ENCODE measurements around the gene HAGH. TPM values are rescaled to one million over a fixed set of nuclear protein-coding genes. Genes with fewer than 3 reads are reported as not detected.

The HAGH gene
- total and polyA plus RNA-seq, 10 of the 15 experiments (the other 5 are each of a cell fraction or from before 2014, with no cell fraction given): 2.0 to 50.1 (median 22.4) TPM

- POLR2A ChIA-PET: no interaction called here
- Histone ChIP-seq H2AFZ (ENCODE audit: control insufficient read depth, low read depth, low read length) (no peak overlapping the region), H3K4me2 (ENCODE audit: control insufficient read depth, insufficient read depth) (no peak overlapping the region), H3K27me3 (replicated peaks in 1 of 2; ENCODE audit: control insufficient read depth in 2 of 2, insufficient read depth in 2 of 2, low read length in 1 of 2) (no peaks in the 10 kb centered on the region), H3K79me2 (ENCODE audit: control insufficient read depth, insufficient read depth, low read length) (peaks cover under 1% of the 10 kb centered on the region), H3K9me3 (replicated peaks; ENCODE audit: control insufficient read depth, insufficient read depth, low read length) (no peaks in the 10 kb centered on the region), H3K4me1 (ENCODE audit: control insufficient read depth, insufficient read depth, low read length) (no peaks in the 10 kb centered on the region), H4K20me1 (ENCODE audit: control insufficient read depth, insufficient read depth) (no peaks in the 10 kb centered on the region), H3K4me3 (no peak overlapping the region), H3K9ac (ENCODE audit: control insufficient read depth, insufficient read depth, low read length) (no peak overlapping the region), H3K36me3 (ENCODE audit: control insufficient read depth in 2 of 2, insufficient read depth in 2 of 2, low read length in 1 of 2) (no peaks in the 10 kb centered on the region), H3K27ac (ENCODE audit: control insufficient read depth, insufficient read depth) (no peak overlapping the region)
- RAD21 ChIA-PET (ENCODE audit: unreplicated experiment): no interaction called here
- DNase-seq (ENCODE audit: low read depth, low spot score) (no peak), FAIRE-seq (no peak), ATAC-seq (no peak)
- CTCF ChIA-PET: no interaction called here
- TF ChIP-seq SREBF1 (IDR thresholded peaks at IDR 0.05; ENCODE audit: low read length) (no peak), POU2F2 (IDR thresholded peaks at IDR 0.05; ENCODE audit: borderline replicate concordance, low read depth, low read length) (no peak), EGR1 (IDR thresholded peaks at IDR 0.05; ENCODE audit: borderline replicate concordance in 1 of 2, low read depth in 2 of 2, low read length in 2 of 2) (no peak), DPF2 (IDR thresholded peaks at IDR 0.05) (no peak), HDGF (IDR thresholded peaks at IDR 0.05) (no peak), YY1 (IDR thresholded peaks at IDR 0.05; ENCODE audit: low read depth, low read length) (no peak), ASH2L (IDR thresholded peaks at IDR 0.05; ENCODE audit: borderline replicate concordance, low read depth) (no peak), YBX1 (IDR thresholded peaks at IDR 0.05) (no peak), MXI1 (IDR thresholded peaks at IDR 0.05; ENCODE audit: low read depth, low read length) (no peak), BACH1 (IDR thresholded peaks at IDR 0.05; ENCODE audit: borderline replicate concordance) (no peak), CTCF (IDR thresholded peaks at IDR 0.05 in 2 of 3, conservative IDR thresholded peaks at IDR 0.05 in 1 of 3; ENCODE audit: control insufficient read depth in 2 of 3, extremely low read depth in 1 of 3, insufficient read depth in 1 of 3, low read depth in 3 of 3, low read length in 3 of 3) (no peak), KLF5 (IDR thresholded peaks at IDR 0.05; ENCODE audit: partially characterized antibody) (no peak), ZBTB33 (IDR thresholded peaks at IDR 0.05) (no peak), RELB (IDR thresholded peaks at IDR 0.05; ENCODE audit: low read depth) (no peak), TAF1 (IDR thresholded peaks at IDR 0.05; ENCODE audit: borderline replicate concordance, low read depth, low read length) (no peak), EED (IDR thresholded peaks at IDR 0.05; ENCODE audit: low read depth) (no peak), USF1 (IDR thresholded peaks at IDR 0.05; ENCODE audit: borderline replicate concordance, extremely low read length, insufficient read depth, low read depth, low read length) (no peak), TCF7 (IDR thresholded peaks at IDR 0.05; ENCODE audit: borderline replicate concordance) (no peak), RBBP5 (conservative IDR thresholded peaks at IDR 0.05) (no peak), ZNF24 (IDR thresholded peaks at IDR 0.05) (no peak)
- no TSS peak for BruUV-seq (replicated peaks)
- SMC1A ChIA-PET (ENCODE audit: uncharacterized antibody, unreplicated experiment): no interaction called here
- WGBS (ENCODE audit: insufficient coverage, insufficient replicate concordance, low lambda C conversion rate, missing lambda C conversion rate): 67% methylated on average over 21 of the region's 24 CpGs
- in situ Hi-C loops (cut with MboI) (no loop called here), intact Hi-C loops (cut with micrococcal nuclease; ENCODE audit: unreplicated experiment) (no loop called here)
Observed at GRCh38 chr16:1821861-1822611, 4.6 kb downstream of the HAGH start.
